Activated CD8-positive, alpha-beta memory T cell treated with anti-CD3 and anti-CD28 coated beads for 48 hours (primary cell): ENCODE results near the gene OIT3.

Experiments used
- DNase-seq, 3 experiments: peaks; one replicate each; pipeline ENCODE4 v3.0.0-alpha.2; 2020; ENCODE audit warnings: low read depth in 2 of 3, low spot score in 2 of 3

The OIT3 gene

GRCh38 chr10:72893136-72893798 is at the start of gene OIT3:
TSS of gene OIT3 (plus strand) at chr10:72893739. CDS start at chr10:72893799, 60 bp downstream.
- DNase-seq: no peak

DNA sequence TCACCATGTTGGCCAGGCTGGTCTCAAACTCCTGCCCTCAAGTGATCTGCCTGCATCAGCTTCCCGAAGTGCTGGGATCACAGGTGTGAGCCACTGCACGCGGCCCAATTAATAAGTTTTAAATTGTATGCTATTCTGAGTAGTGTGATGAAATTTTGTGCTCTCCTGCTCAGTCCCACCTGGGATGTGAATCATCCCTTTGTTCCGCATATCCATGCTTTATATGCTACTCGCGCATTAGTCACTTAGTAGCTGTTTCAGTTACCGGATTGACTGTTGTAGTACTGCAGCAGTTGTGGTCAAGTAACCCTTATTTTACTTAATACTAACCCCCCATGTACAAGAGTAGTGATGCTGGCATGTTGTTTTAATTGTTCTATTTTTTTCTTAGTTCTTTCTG is 47.3 kb upstream of the OIT3 start:
- DNase-seq: no peak

DNA sequence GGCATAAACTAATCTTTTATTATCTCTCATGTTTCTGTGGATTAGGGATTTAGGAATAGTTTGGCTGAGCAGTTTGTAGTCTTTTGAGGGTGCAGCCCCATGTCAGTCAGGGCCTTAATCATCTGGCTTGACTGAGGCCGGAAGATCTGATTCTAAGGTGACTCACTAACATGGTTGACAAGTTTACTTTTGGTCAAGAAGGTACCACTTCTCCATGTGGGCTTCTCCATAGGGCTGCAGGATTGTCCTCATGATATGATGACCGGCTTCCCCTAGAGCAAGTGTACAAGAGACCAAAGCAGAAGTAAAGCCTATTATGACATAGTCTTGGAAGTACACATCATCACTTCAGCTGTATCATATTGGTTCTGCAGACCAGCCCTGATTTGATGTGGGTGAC is 45.9 kb upstream of the OIT3 start:
- no peak for DNase-seq

DNA sequence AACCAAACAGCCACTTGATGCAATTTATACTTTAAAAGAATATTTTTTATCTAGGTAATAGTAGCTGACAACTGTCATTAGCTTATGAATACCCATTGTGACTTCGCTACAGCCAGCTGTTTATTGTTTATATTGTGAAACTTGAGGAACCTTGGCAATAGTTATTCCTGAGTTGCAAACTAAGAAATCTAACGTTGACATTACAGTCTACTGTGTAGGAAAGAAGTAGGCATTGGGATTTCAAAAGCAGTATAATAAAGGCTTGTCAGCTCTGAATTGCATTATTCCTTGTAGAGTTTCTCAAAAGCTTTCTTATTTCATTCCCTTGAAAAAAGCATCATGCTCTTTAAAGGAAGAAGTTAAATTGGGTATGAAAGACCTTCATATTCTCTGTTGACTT is 42.7 kb upstream of the OIT3 start:
- DNase-seq: no peak

DNA sequence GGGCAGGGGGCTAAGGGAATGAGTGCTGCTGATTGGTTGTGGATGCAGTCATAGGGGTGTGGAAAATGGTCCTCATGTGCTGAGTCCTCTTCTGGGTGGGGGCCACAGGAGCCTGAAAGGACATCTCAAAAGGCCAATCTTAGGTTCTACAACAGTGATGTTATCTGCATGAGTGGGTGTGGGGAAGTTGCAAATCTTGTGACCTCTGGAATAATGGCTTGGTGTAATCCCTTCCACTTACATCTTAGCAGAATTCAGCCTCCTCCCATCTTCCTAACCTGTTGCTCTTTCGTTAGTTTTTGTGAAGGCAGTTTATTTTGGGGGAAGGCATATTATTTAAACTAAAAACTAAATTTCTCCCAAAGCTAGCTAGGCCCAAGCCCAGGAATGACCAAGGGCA is 42.0 kb upstream of the OIT3 start:
- DNase-seq: no peak

DNA sequence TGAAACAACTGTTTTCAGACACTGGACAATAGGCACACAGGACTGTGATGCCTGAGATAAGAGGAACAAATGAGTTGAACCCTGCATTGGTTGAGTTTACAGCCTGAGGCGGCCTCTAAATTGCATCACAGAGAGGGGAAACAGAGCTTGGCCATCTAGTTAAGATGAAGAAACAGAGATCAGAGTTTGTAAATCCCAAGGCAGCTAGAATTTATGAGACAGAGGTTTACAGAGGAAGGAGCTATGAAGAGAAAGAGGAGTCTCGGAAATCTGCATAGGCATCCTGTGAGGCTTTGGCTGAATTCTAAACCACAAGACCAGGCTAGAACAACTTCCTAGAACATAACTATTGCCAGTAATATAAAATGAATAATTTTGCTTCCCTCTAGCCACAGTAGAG is 41.0 kb upstream of the OIT3 start:
- no peak for DNase-seq

GRCh38 chr10:72855129-72855528 is 38.4 kb upstream of the OIT3 start:
- DNase-seq: no peak

DNA sequence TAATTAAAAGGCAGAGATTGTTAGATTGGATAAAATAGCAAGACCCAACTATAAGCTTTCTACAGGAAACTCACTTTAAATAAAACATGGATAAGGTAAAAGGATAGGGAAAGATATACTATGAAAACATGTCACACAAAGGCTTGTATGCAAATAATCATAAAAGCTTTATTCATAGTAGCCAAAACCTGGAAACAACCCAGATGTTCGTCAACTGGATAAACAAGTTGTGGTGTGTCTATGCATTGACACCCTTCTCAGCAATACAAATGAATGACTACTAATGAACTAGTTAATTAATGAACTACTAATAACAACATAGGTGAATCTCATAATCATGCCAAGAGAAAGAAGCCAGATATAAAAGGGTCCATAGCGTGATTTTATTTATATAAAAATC is 37.7 kb upstream of the OIT3 start:
- no peak for DNase-seq

DNA sequence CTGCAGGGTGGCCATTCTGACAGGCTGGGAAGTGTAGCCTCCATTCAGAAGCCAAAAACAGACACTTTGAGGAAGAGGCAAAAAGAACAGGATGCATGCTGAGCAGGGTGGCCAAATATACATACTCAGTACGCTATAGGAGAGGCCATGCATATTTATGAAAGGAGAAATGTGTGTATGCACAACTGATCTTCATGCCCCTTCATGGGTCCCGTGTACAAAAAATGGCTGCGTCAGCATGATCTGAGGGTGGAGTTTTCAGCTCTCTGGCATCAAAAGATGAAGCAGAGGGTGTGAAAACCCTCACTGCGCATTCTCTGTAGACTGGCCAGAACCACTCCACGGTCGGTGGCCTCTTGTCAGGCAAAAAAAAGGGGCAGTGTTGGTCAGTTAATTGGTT is 35.5 kb upstream of the OIT3 start:
- no peak for DNase-seq

- DNase-seq: no peak
Observed at GRCh38 chr10:72862957-72863356, 30.6 kb upstream of the OIT3 start.

- no peak for DNase-seq
Observed at GRCh38 chr10:72875250-72876055, 18.1 kb upstream of the OIT3 start.

GRCh38 chr10:72879245-72879644 is 14.3 kb upstream of the OIT3 start:
- DNase-seq: no peak

- no peak for DNase-seq
Observed at GRCh38 chr10:72881291-72881690, 12.2 kb upstream of the OIT3 start.

DNA sequence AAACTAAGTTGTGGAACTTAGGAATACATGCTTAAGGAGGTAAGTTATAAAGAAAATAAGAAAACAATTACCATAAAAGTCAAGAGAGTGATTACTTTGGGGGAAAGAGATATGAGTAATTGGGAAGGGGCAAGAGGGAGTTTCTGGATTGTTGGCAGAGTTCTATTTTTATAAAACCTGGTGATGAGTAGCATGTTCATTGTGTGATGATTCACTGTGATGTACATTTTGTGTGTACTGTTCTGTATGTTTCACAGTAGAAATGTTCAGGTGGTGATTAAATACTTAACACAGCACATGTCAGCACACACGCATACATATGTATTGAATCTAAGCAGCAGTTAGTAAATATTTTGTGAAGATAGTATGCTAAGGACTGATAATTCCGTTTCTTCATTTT is 9.7 kb upstream of the OIT3 start:
- no peak for DNase-seq

DNA sequence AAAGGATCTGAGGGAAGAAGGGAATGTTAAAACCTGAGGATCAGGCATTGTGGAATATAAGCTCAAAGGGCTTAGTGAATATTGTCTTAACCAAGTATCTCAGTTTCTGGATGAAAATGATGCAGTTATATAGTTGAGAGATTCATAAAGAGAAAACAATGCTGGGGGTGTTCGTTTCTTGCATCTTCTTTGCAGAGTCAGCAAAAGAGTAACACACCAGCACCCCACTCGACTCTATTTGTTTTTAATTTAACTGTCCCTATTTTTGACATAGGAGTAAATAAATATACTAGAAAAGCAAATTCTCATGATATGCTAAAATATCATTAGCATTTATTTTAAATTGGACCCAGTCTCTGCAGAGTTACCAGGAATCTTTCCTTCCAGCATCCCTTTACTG is 7.6 kb upstream of the OIT3 start:
- DNase-seq: no peak

GRCh38 chr10:72886621-72887020 is 6.9 kb upstream of the OIT3 start:
- DNase-seq: no peak

- DNase-seq: peak in 1 of 3 experiments; percentile 7
Observed at GRCh38 chr10:72887043-72887442, 6.5 kb upstream of the OIT3 start.

DNA sequence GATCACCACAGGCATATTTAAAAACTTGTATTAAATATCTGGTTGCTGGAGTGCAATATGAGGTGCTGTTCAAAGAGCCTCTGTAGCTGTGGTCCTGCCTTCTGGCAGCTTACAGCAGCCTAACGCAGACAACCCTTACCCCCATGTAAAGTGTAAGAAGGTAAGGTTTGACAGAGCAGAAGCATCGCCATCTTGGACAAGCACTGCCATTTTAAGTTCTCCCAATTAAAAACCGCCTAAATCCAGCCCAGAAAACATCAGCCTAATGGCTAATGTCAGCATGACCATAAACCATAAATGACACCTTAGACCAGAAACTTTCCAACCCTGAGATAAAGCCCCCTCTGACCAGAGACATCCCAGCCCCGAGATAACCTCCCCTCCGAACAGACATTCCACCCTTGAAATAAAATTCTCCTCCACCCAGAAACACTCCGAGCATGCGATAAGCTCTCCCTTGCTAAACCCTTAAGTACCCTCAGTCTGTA is 5.3 kb upstream of the OIT3 start:
- no peak for DNase-seq

DNA sequence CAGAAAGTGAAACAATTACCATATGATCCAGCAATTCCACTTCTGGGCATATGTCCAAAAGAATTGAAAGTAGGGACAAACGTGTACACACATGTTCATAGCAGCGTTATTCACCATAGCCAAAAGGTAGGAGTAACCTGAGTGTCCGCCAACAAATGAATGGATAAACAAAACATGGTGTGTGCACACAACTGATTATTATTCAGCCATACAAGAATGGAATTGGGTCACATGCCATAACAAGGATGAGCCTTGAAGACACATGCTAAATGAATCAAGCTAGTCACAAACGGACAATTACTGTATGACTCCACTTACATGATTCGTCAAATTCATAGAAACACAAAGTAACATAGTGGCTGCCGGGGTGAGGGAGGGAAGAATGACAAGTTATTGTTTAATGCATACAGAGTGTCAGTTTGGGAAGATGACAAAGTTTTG is 4.1 kb upstream of the OIT3 start:
- DNase-seq: no peak

GRCh38 chr10:72890086-72890485 is 3.5 kb upstream of the OIT3 start:
- DNase-seq: no peak

DNA sequence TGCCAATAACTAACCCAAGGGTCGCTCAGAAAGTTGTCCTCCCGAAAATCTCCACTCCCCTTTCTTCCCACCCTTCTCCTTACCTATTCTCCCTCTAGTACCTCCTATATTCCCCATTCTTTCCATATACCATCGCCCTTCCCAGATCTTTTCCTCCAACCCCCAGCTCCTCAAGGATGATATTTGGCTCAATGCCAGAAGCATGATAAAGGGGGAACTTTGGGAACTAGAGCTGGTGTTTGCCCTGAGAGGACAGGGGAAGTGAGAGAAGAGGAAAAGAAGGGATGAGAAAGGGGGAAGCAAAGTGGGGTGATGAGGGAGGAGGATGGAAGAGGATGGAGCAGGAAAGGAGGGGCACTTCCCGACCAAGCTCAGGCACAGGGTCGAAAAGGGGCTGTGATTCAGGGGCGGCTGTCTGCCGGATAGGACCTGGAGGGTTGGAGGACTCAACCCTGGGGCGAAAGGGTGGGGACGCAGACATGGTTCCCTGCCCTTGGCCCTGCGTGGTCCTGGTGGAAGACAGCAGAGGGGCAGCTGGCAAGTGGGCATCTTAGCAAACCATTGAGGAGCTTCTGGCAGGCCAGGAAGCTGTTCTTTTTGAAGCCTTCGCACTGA is 1.8 kb downstream of the OIT3 start:
- no peak for DNase-seq

DNA sequence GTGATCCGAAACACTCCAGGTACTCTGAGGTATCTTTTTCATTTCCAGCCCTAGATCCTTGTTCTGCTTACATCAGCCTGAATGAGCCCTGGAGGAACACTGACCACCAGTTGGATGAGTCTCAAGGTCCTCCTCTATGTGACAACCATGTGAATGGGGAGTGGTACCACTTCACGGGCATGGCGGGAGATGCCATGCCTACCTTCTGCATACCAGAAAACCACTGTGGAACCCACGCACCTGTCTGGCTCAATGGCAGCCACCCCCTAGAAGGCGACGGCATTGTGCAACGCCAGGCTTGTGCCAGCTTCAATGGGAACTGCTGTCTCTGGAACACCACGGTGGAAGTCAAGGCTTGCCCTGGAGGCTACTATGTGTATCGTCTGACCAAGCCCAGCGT is 5.1 kb downstream of the OIT3 start:
- DNase-seq: no peak
